Measurements from ENCODE around the gene ATG16L1. TPM values are rescaled to one million over a fixed set of nuclear protein-coding genes. Genes with fewer than 3 reads are reported as not detected.

Gene ATG16L1
- total RNA-seq, 2 experiments from 2014 or later: 31.8 to 44.9 TPM

DNA sequence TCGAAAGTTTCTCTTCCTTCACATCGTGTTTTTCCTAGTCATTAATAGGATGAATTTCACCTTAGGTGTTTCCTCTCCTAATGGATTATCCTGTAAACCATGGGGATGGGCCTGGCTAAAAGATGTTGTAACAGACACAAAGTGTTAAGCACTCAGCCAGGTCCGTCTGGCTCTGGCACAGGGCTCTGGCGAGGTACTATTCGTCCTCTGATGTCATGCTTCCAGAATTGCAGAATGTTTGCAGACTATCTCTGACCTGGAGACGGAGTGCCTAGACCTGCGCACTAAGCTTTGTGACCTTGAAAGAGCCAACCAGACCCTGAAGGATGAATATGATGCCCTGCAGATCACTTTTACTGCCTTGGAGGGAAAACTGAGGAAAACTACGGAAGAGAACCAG, 13.2 kb downstream of the ATG16L1 start:
- H3K4me2 ChIP-seq (ENCODE audit: low read length): no peak overlapping the region
- intact Hi-C loops (cut with micrococcal nuclease; ENCODE audit: unreplicated experiment): loop anchor here (5.0 kb wide), 1 partner anchor 93 kb away; no protein-coding TSS in a partner anchor
- no peaks in the 10 kb centered on the region for H3K9me2 ChIP-seq (ENCODE audit: insufficient read depth, low read length)
- no peak for TF ChIP-seq EZH2phosphoT487 (IDR thresholded peaks at IDR 0.05; ENCODE audit: borderline replicate concordance, low read depth, low read length)
- TF ChIP-seq, protein P1, sequence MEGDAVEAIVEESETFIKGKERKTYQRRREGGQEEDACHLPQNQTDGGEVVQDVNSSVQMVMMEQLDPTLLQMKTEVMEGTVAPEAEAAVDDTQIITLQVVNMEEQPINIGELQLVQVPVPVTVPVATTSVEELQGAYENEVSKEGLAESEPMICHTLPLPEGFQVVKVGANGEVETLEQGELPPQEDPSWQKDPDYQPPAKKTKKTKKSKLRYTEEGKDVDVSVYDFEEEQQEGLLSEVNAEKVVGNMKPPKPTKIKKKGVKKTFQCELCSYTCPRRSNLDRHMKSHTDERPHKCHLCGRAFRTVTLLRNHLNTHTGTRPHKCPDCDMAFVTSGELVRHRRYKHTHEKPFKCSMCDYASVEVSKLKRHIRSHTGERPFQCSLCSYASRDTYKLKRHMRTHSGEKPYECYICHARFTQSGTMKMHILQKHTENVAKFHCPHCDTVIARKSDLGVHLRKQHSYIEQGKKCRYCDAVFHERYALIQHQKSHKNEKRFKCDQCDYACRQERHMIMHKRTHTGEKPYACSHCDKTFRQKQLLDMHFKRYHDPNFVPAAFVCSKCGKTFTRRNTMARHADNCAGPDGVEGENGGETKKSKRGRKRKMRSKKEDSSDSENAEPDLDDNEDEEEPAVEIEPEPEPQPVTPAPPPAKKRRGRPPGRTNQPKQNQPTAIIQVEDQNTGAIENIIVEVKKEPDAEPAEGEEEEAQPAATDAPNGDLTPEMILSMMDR (conservative IDR thresholded peaks at IDR 0.05; ENCODE audit: low read length): no peak
- H3K36me3 ChIP-seq (ENCODE audit: insufficient read depth, low read length): peaks cover 99% of the 10 kb centered on the region
- no peak for DNase-seq (ENCODE audit: low spot score)
- POLR2A ChIA-PET: no interaction called here
- no TSS peak for BruUV-seq (replicated peaks)
- peaks cover 9% of the 10 kb centered on the region; the same call in 1 of the 2 replicates for H3K79me2 ChIP-seq (ENCODE audit: insufficient read depth, low read depth, low read length)
- no peak overlapping the region for H3K4me3 ChIP-seq (ENCODE audit: low read depth, low read length, poor library complexity, severe bottlenecking)
- CTCF ChIA-PET (ENCODE audit: unreplicated experiment): no interaction called here
- no peaks in the 10 kb centered on the region for H3K9me3 ChIP-seq (ENCODE audit: low read length)
- H3K27ac ChIP-seq (ENCODE audit: low read depth, low read length, poor library complexity, severe bottlenecking): no peak overlapping the region
- no peak overlapping the region for H2AFZ ChIP-seq (ENCODE audit: low read length)
- peaks cover 22% of the 10 kb centered on the region for H3K4me1 ChIP-seq (ENCODE audit: insufficient read depth, low read length, poor library complexity, severe bottlenecking)
- no peaks in the 10 kb centered on the region for H4K20me1 ChIP-seq (ENCODE audit: insufficient read depth, low read length)

DNA sequence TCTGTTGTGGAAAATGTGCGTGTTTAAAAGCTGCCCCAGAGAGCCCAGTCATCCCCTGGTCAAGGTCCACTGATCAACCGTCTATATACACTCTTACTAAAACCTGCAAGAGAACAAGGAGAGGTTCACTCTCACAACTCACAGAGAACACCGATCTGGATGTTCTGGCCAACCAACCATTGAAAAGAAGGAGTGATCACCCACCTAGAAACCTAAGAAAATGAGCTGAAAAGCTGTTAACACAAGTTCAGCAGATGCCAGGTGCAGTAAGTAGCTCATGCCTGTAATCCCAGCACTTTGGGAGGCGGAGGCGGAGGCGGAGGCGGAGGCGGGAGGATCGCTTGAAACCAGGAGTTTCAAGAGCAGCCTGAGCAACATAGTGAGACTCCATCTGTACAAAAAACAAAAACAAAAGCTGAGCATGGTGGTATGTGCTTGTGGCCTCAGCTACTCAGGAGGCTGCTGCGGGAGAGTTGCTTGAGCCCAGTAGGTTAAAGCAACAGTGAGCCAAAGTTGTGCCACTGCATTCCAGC, 14.5 kb downstream of the ATG16L1 start:
- ChIA-PET CTCF (ENCODE audit: unreplicated experiment) (no interaction called here), POLR2A (interaction anchor here (0.5 to 1.1 kb wide), 2 partner anchors 28 to 205 kb away, joined by 3 read pairs; no protein-coding TSS in a partner anchor)
- Histone ChIP-seq H3K79me2 (ENCODE audit: insufficient read depth, low read depth, low read length) (peaks cover 5% of the 10 kb centered on the region; the same call in 1 of the 2 replicates), H3K4me2 (ENCODE audit: low read length) (no peak overlapping the region), H3K9me3 (ENCODE audit: low read length) (no peaks in the 10 kb centered on the region), H3K4me1 (ENCODE audit: insufficient read depth, low read length, poor library complexity, severe bottlenecking) (peaks cover 35% of the 10 kb centered on the region), H3K36me3 (ENCODE audit: insufficient read depth, low read length) (peaks cover 99% of the 10 kb centered on the region), H2AFZ (ENCODE audit: low read length) (no peak overlapping the region), H3K4me3 (ENCODE audit: low read depth, low read length, poor library complexity, severe bottlenecking) (no peak overlapping the region), H4K20me1 (ENCODE audit: insufficient read depth, low read length) (no peaks in the 10 kb centered on the region), H3K27ac (ENCODE audit: low read depth, low read length, poor library complexity, severe bottlenecking) (no peak overlapping the region), H3K9me2 (ENCODE audit: insufficient read depth, low read length) (no peaks in the 10 kb centered on the region)
- intact Hi-C loops (cut with micrococcal nuclease; ENCODE audit: unreplicated experiment): loop anchor here (5.0 kb wide), 1 partner anchor 91 kb away; no protein-coding TSS in a partner anchor
- no peak for DNase-seq (ENCODE audit: low spot score)
- no TSS peak for BruUV-seq (replicated peaks)
- TF ChIP-seq, protein P1 (conservative IDR thresholded peaks at IDR 0.05; ENCODE audit: low read length): no peak
- TF ChIP-seq EZH2phosphoT487 (IDR thresholded peaks at IDR 0.05; ENCODE audit: borderline replicate concordance, low read depth, low read length): no peak

DNA sequence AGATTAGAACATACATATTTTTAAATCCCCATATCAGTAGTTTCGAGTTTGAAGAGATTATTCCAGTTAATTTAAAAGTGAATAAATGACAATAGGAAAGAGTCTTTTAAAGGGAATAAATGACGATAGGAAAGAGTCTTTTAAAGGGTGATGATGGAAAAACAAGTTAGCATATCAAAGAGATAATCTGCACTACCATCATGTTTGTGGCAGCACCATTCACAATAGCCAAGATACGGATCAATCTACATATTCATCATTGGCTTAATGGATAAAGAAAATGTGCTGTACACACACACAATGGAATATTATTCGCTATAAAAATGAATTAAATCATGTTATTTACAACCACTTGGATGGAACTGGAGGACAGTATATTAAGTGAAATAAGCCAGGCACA, 15.0 kb downstream of the ATG16L1 start:
- TF ChIP-seq EZH2phosphoT487 (IDR thresholded peaks at IDR 0.05; ENCODE audit: borderline replicate concordance, low read depth, low read length): no peak
- TF ChIP-seq, protein P1 (conservative IDR thresholded peaks at IDR 0.05; ENCODE audit: low read length): no peak
- H3K4me1 ChIP-seq (ENCODE audit: insufficient read depth, low read length, poor library complexity, severe bottlenecking): peaks cover 36% of the 10 kb centered on the region
- no peak overlapping the region for H2AFZ ChIP-seq (ENCODE audit: low read length)
- peaks cover 5% of the 10 kb centered on the region; the same call in 1 of the 2 replicates for H3K79me2 ChIP-seq (ENCODE audit: insufficient read depth, low read depth, low read length)
- H3K4me2 ChIP-seq (ENCODE audit: low read length): no peak overlapping the region
- ChIA-PET CTCF (ENCODE audit: unreplicated experiment) (no interaction called here), POLR2A (interaction anchor here (0.5 kb wide), 1 partner anchor 205 kb away, joined by 3 read pairs; no protein-coding TSS in a partner anchor)
- H3K4me3 ChIP-seq (ENCODE audit: low read depth, low read length, poor library complexity, severe bottlenecking): no peak overlapping the region
- H3K9me3 ChIP-seq (ENCODE audit: low read length): no peaks in the 10 kb centered on the region
- no peaks in the 10 kb centered on the region for H4K20me1 ChIP-seq (ENCODE audit: insufficient read depth, low read length)
- BruUV-seq (replicated peaks): no TSS peak
- H3K9me2 ChIP-seq (ENCODE audit: insufficient read depth, low read length): no peaks in the 10 kb centered on the region
- H3K36me3 ChIP-seq (ENCODE audit: insufficient read depth, low read length): peaks cover 99% of the 10 kb centered on the region
- intact Hi-C loops (cut with micrococcal nuclease; ENCODE audit: unreplicated experiment): loop anchor here (5.0 kb wide), 1 partner anchor 91 kb away; no protein-coding TSS in a partner anchor
- no peak for DNase-seq (ENCODE audit: low spot score)
- H3K27ac ChIP-seq (ENCODE audit: low read depth, low read length, poor library complexity, severe bottlenecking): no peak overlapping the region
